H1 (cell line): Measurements from ENCODE around the gene TRIM7. TPM values are rescaled to one million over a fixed set of nuclear protein-coding genes. Genes with fewer than 3 reads are reported as not detected.

ENCODE experiments used
- CTCF ChIA-PET: fragments of 300-600 bp; sonication (Branson Sonifier 250); formaldehyde crosslinking; loops from one replicate; lab custom pipeline; 2021; ENCODE audit not compliant: partially characterized antibody; lab: Charles Lee
- POLR2A ChIA-PET: fragments of 300-600 bp; sonication (Branson Sonifier 250); formaldehyde crosslinking; loops from one replicate; lab custom pipeline; 2021; ENCODE audit warnings: inconsistent platforms; ENCODE audit not compliant: partially characterized antibody; lab: Charles Lee
- DNase-seq, 2 experiments: peaks; one replicate each; pipeline versions ENCODE4 v3.0.0 to v3.0.0-alpha.2; 2010 to 2022; ENCODE audit warnings: low spot score in 2 of 2, low read depth in 1 of 2, mixed read lengths in 1 of 2
- FAIRE-seq: peaks from 2 replicates; lab custom pipeline; 2011; peaks lifted over from hg19 to GRCh38; lab: Jason Lieb, UNC
- H2AFZ ChIP-seq: 2 replicates; pipeline ENCODE4 v1.8.1; 2012; ENCODE audit warnings: low read length, inconsistent platforms
- H2AK5ac ChIP-seq: 2 replicates; pipeline ENCODE4 v1.6.1; 2013; ENCODE audit warnings: low read depth, low read length
- H2BK120ac ChIP-seq: replicated peaks from 2 replicates; pipeline ENCODE3; 2013; ENCODE audit warnings: low read depth, low read length, inconsistent platforms
- H2BK12ac ChIP-seq: 2 replicates; pipeline ENCODE4 v1.6.1; 2013; ENCODE audit warnings: low read depth, low read length
- H2BK15ac ChIP-seq: 2 replicates; pipeline ENCODE4 v1.6.1; 2013; ENCODE audit warnings: low read length
- H2BK20ac ChIP-seq: 2 replicates; pipeline ENCODE4 v1.6.1; 2013; ENCODE audit warnings: low read length
- H2BK5ac ChIP-seq: 2 replicates; pipeline ENCODE4 v1.6.1; 2013; ENCODE audit warnings: low read depth, low read length
- H3K14ac ChIP-seq: 2 replicates; pipeline ENCODE4 v1.6.1; 2013; ENCODE audit warnings: inconsistent platforms; ENCODE audit not compliant: insufficient read length
- H3K18ac ChIP-seq: 2 replicates; pipeline ENCODE4 v1.6.1; 2013; ENCODE audit warnings: low read length; ENCODE audit errors: extremely low read depth
- H3K23ac ChIP-seq: 2 replicates; pipeline ENCODE4 v1.6.1; 2013; ENCODE audit warnings: inconsistent platforms; ENCODE audit not compliant: insufficient read length
- H3K23me2 ChIP-seq: 2 replicates; pipeline ENCODE4 v1.6.1; 2013; ENCODE audit warnings: low read depth, low read length
- H3K27ac ChIP-seq: 2 replicates; pipeline ENCODE4 v1.6.1; 2011; ENCODE audit warnings: low read depth, low read length, inconsistent platforms
- H3K27me3 ChIP-seq, 4 experiments: replicated peaks in 1 of 4; 1 replicate in 1 of 4; 2 replicates in 3 of 4; pipeline versions ENCODE4 v1.6.1 to v1.8.1; 2011 to 2013; ENCODE audit warnings: low read length in 3 of 4, mild to moderate bottlenecking in 3 of 4, inconsistent platforms in 2 of 4, mixed read lengths in 2 of 4, moderate library complexity in 1 of 4; ENCODE audit not compliant: control insufficient read depth in 3 of 4, insufficient read depth in 3 of 4; ENCODE audit errors: extremely low read depth in 1 of 4
- H3K36me3 ChIP-seq, 4 experiments: 2 replicates each; pipeline versions ENCODE4 v1.6.1 to v1.8.1; 2011 to 2013; ENCODE audit warnings: mild to moderate bottlenecking in 4 of 4, low read length in 3 of 4, moderate library complexity in 2 of 4, control low read depth in 1 of 4, inconsistent platforms in 1 of 4; ENCODE audit not compliant: insufficient read depth in 4 of 4, control insufficient read depth in 2 of 4
- H3K4ac ChIP-seq: replicated peaks from 2 replicates; pipeline ENCODE3; 2013; ENCODE audit warnings: low read length, low read depth, mixed read lengths, inconsistent platforms; ENCODE audit not compliant: insufficient read length
- H3K4me1 ChIP-seq, 4 experiments: replicated peaks in 1 of 4; 1 replicate in 1 of 4; 2 replicates in 3 of 4; pipeline versions ENCODE4 v1.6.1 to v1.8.1; 2011 to 2013; ENCODE audit warnings: low read length in 3 of 4, inconsistent platforms in 2 of 4, mixed read lengths in 1 of 4; ENCODE audit not compliant: insufficient read depth in 4 of 4, control insufficient read depth in 3 of 4
- H3K4me2 ChIP-seq, 2 experiments: 2 replicates each; pipeline versions ENCODE4 v1.6.1 to v1.8.1; 2011 to 2013; ENCODE audit warnings: low read depth in 2 of 2, low read length in 2 of 2, control low read depth in 1 of 2, inconsistent platforms in 1 of 2, mild to moderate bottlenecking in 1 of 2; ENCODE audit not compliant: insufficient read depth in 1 of 2
- H3K4me3 ChIP-seq, 4 experiments: fragments of 200-600, 300-600 bp in 1 of 4; sonication (generic), shearing (Covaris generic), sonication (Bioruptor Twin) in 1 of 4; 2 replicates each; pipeline versions ENCODE4 v1.5.1 to v1.8.1; 2011 to 2016; ENCODE audit warnings: low read length in 4 of 4, low read depth in 3 of 4, control low read depth in 2 of 4, inconsistent platforms in 2 of 4, mild to moderate bottlenecking in 2 of 4, mixed read lengths in 1 of 4, moderate library complexity in 1 of 4; ENCODE audit not compliant: insufficient read depth in 2 of 4; ENCODE audit errors: extremely low read depth in 1 of 4
- H3K56ac ChIP-seq: replicated peaks from 2 replicates; pipeline ENCODE3; 2013; ENCODE audit warnings: low read depth, mild to moderate bottlenecking, mixed read lengths, low read length, inconsistent platforms; ENCODE audit not compliant: insufficient read length
- H3K79me1 ChIP-seq: 2 replicates; pipeline ENCODE4 v1.6.1; 2013; ENCODE audit warnings: low read depth, low read length, control low read depth
- H3K79me2 ChIP-seq, 2 experiments: 2 replicates each; pipeline versions ENCODE4 v1.6.1 to v1.8.1; 2012 to 2013; ENCODE audit warnings: low read length in 2 of 2, mild to moderate bottlenecking in 2 of 2, inconsistent platforms in 1 of 2; ENCODE audit not compliant: insufficient read depth in 2 of 2, control insufficient read depth in 1 of 2
- H3K9ac ChIP-seq, 4 experiments: replicated peaks in 1 of 4; 1 replicate in 1 of 4; 2 replicates in 3 of 4; pipeline versions ENCODE4 v1.6.1 to v1.8.1; 2011 to 2013; ENCODE audit warnings: low read depth in 3 of 4, low read length in 3 of 4, control low read depth in 2 of 4, mild to moderate bottlenecking in 2 of 4, moderate library complexity in 2 of 4, inconsistent platforms in 1 of 4; ENCODE audit errors: extremely low read depth in 1 of 4
- H3K9me3 ChIP-seq, 2 experiments: 2 replicates each; pipeline versions ENCODE4 v1.6.1 to v1.8.1; 2012 to 2013; ENCODE audit warnings: mild to moderate bottlenecking in 2 of 2, moderate library complexity in 2 of 2, control low read depth in 1 of 2, inconsistent platforms in 1 of 2, low read depth in 1 of 2, low read length in 1 of 2, mixed read lengths in 1 of 2; ENCODE audit not compliant: insufficient read depth in 2 of 2
- H4K20me1 ChIP-seq, 2 experiments: replicated peaks in 1 of 2; 2 replicates each; pipeline versions ENCODE3 to v1.8.1; 2011 to 2013; ENCODE audit warnings: inconsistent platforms in 2 of 2, low read length in 2 of 2, mild to moderate bottlenecking in 1 of 2; ENCODE audit not compliant: insufficient read depth in 2 of 2, control insufficient read depth in 1 of 2
- H4K5ac ChIP-seq: 2 replicates; pipeline ENCODE4 v1.6.1; 2013; ENCODE audit warnings: low read length, low read depth, mixed read lengths, inconsistent platforms; ENCODE audit not compliant: insufficient read length
- H4K8ac ChIP-seq: 2 replicates; pipeline ENCODE4 v1.8.0; 2013; ENCODE audit warnings: mild to moderate bottlenecking, moderate library complexity, low read length, inconsistent platforms; ENCODE audit not compliant: insufficient read depth; ENCODE audit errors: extremely low read depth
- H4K91ac ChIP-seq: replicated peaks from 2 replicates; pipeline ENCODE3; 2013; ENCODE audit warnings: low read length, mixed read lengths, inconsistent platforms; ENCODE audit not compliant: insufficient read length
- BCL11A ChIP-seq, 2 experiments: IDR thresholded peaks; one replicate each; pipeline ENCODE4 v1.6.1; 2011; ENCODE audit warnings: low read depth in 2 of 2, low read length in 2 of 2, mild to moderate bottlenecking in 2 of 2
- CHD1 ChIP-seq: IDR thresholded peaks from 2 replicates; pipeline ENCODE4 v1.6.1; 2012; ENCODE audit warnings: low read depth, low read length, improper control_type of control experiment
- CREB1 ChIP-seq: IDR thresholded peaks from 2 replicates; pipeline ENCODE4 v1.6.1; 2012; ENCODE audit warnings: inconsistent platforms
- EZH2 ChIP-seq: fragments of 200-600 bp; sonication (generic); IDR thresholded peaks from 2 replicates; pipeline ENCODE4 v1.7.1; 2012; ENCODE audit warnings: low read depth, mild to moderate bottlenecking, moderate library complexity, low read length, inconsistent platforms; ENCODE audit not compliant: severe bottlenecking
- HDAC2 ChIP-seq, 2 experiments: fragments of 300-600 bp in 1 of 2; sonication (generic) in 1 of 2; IDR thresholded peaks; 2 replicates each; pipeline ENCODE4 v1.6.1; 2011 to 2012; ENCODE audit warnings: low read depth in 2 of 2, low read length in 2 of 2, mild to moderate bottlenecking in 2 of 2, moderate library complexity in 2 of 2, borderline replicate concordance in 1 of 2, inconsistent platforms in 1 of 2
- RBBP5 ChIP-seq: IDR thresholded peaks from 2 replicates; pipeline ENCODE4 v1.7.1; 2012; ENCODE audit warnings: low read depth, mild to moderate bottlenecking, inconsistent platforms, low read length, moderate library complexity, borderline replicate concordance
- SRF ChIP-seq: IDR thresholded peaks from 2 replicates; pipeline ENCODE4 v1.6.1; 2011; ENCODE audit warnings: mild to moderate bottlenecking, low read depth, low read length, moderate library complexity
- SUZ12 ChIP-seq: fragments of 200-600 bp; sonication (generic); IDR thresholded peaks from 2 replicates; pipeline ENCODE4 v1.6.1; 2012; ENCODE audit warnings: mild to moderate bottlenecking, inconsistent platforms, low read length, moderate library complexity, mixed read lengths
- TBP ChIP-seq: IDR thresholded peaks from 2 replicates; pipeline ENCODE4 v1.6.1; 2011; ENCODE audit warnings: low read depth, low read length, improper control_type of control experiment
- WGBS, 2 experiments: shearing (Covaris generic) in 1 of 2; methylation state at CpG; one replicate each; pipeline versions ENCODE4 v1.1.6 to v1.1.7; 2013 to 2015; ENCODE audit warnings: low lambda C conversion rate in 2 of 2, mixed read lengths in 2 of 2, inconsistent platforms in 1 of 2, low coverage in 1 of 2, missing lambda C conversion rate in 1 of 2; ENCODE audit not compliant: insufficient replicate concordance in 2 of 2, insufficient coverage in 1 of 2, insufficient read length in 1 of 2; ENCODE audit errors: extremely low coverage in 1 of 2, missing lambda C conversion rate in 1 of 2; 5-methylcytosine and 5-hydroxymethylcytosine counted together
- polyA plus RNA-seq, 7 experiments: library from polyadenylated mRNA; depleted of rRNA in 3 of 7; stranded (reverse) in 5 of 7; unstranded in 2 of 7; fragments of >200 nt in 5 of 7; fragments of 200-250 nt in 2 of 7; gene quantifications; 1 replicate in 5 of 7; 2 replicates in 1 of 7; 4 replicates in 1 of 7; pipeline versions ENCODE4 v1.2.1 to v1.2.3, GENCODE V29; 2011 to 2013; ENCODE audit warnings: missing spikeins in 2 of 7, mixed read lengths in 2 of 7
- total RNA-seq: library from RNA; stranded (reverse); fragmentation: NEBNext Ultra II Directional; extraction: Animal tissue kit (Norgen Biotek cat#: 25700); gene quantifications from 2 replicates; pipeline ENCODE4 v1.2.1, GENCODE V29; 2021
- TF ChIP-seq, protein P1 (sequence below): IDR thresholded peaks from 2 replicates; pipeline ENCODE4 v1.6.1; 2012; ENCODE audit warnings: inconsistent platforms

TRIM7 gene
- total and polyA plus RNA-seq, 2 of the 8 experiments (the other 6 are each of a cell fraction or from before 2014, with no cell fraction given) = 0.36 to 0.47 TPM

DNA sequence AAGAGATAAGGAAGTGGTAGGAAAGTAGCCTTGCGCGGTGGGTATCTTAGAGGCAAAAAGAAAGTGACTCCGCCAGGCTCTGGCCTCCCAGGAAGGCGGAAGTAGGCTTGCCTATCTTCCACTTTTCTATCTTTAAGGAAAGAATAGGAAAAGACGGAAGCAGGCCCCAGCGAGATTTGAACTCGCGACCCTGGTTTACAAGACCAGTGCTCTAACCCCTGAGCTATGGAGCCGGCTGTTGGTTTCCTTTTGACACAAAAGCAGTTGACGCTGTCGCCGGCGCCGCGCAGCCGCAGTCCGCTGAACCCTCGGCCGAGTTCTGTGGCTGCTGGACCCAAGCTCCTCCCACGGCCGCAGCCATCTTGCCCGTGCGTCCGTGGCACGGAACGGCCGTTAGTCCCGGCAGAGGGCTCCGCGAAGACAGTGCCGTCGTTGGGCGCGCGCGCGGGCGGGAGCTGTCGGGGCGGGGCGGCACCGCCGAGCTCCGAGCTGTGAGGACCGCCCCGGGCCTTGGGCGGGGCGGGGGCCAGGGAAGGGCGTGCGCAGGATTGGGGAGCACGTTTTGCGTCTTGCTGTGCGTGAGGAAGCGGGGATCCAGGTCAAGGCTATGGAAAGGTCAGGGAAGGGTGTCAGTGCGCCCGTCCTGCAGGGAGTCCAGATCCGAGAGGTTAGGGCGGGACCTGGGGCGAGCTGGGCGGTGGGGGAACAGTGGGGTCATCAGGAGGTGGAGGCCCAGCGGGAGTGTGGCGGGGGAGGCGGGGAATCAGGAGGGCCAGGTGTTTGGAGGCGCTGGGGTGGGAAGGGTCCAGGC is 13.3 kb downstream of the TRIM7 start:
- H4K20me1 ChIP-seq = peaks cover 4% of the 10 kb centered on the region in 2 experiments
- no peaks in the 10 kb centered on the region for H3K79me2 ChIP-seq
- no peak overlapping the region for H2AK5ac ChIP-seq
- H3K9ac ChIP-seq = peak overlapping the region in 2 of 4 experiments; percentile 48 to 54; a peak in 4 of 7 replicates
- H3K18ac ChIP-seq = peak overlapping the region; percentile 87
- H2BK15ac ChIP-seq = no peak overlapping the region
- H2BK5ac ChIP-seq = peak overlapping the region; percentile 75; the same call in 1 of the 2 replicates
- no peak overlapping the region for H4K91ac ChIP-seq
- H2BK20ac ChIP-seq = no peak overlapping the region
- no peaks in the 10 kb centered on the region for H3K36me3 ChIP-seq
- peak overlapping the region; percentile 60 for H3K56ac ChIP-seq
- H3K23me2 ChIP-seq = peaks cover 36% of the 10 kb centered on the region
- peak overlapping the region; percentile 35; the same call in 1 of the 2 replicates for H2AFZ ChIP-seq
- no peak overlapping the region for H3K27ac ChIP-seq
- H4K5ac ChIP-seq = peak overlapping the region; percentile 51
- peak overlapping the region; percentile 94 to 96 for H3K4me2 ChIP-seq
- no peak overlapping the region for H3K4ac ChIP-seq
- peak overlapping the region; percentile 62 to 90 (median 78) for H3K4me3 ChIP-seq
- H3K9me3 ChIP-seq = no peaks in the 10 kb centered on the region
- H3K4me1 ChIP-seq = peaks cover 0 to 11% (median 5%) of the 10 kb centered on the region in 4 experiments; a peak in 5 of 7 replicates
- no peak overlapping the region for H2BK120ac ChIP-seq
- H3K27me3 ChIP-seq = peaks cover 15 to 34% (median 23%) of the 10 kb centered on the region in 4 experiments; a peak in 6 of 7 replicates
- FAIRE-seq = no peak
- ChIA-PET POLR2A (interaction anchor here (0.9 to 11.9 kb wide), 12 partner anchors 13 to 390 kb away, joined by 3 to 90 read pairs (median 4); partner anchors contain the start of genes RACK1, TRIM41 and TRIM7), CTCF (interaction anchor here (0.5 to 12.3 kb wide), 6 partner anchors 8 to 629 kb away, joined by 3 to 197 read pairs (median 3); partner anchors contain the start of gene TRIM7)
- H3K14ac ChIP-seq = no peak overlapping the region
- no peak overlapping the region for H2BK12ac ChIP-seq
- 1% methylated on average over 45 of the region's 64 CpGs; no CpG with 5 or more reads in 1 of the 2 experiments for WGBS, 2 experiments
- no peaks in the 10 kb centered on the region for H3K79me1 ChIP-seq
- DNase-seq = peak; percentile 87 to 100
- no peak overlapping the region for H3K23ac ChIP-seq
- H4K8ac ChIP-seq = no peak overlapping the region
- TF ChIP-seq SUZ12 (no peak), CHD1 (no peak), TBP (peak; percentile 100), RBBP5 (peak; percentile 98), BCL11A (IDR thresholded peaks at IDR 0.05; ENCODE audit: low read depth in 2 of 2, low read length in 2 of 2) (no peak), CREB1 (peak; percentile 44; the same call in 1 of the 2 replicates), EZH2 (no peak), HDAC2 (IDR thresholded peaks at IDR 0.05; ENCODE audit: borderline replicate concordance in 1 of 2, low read depth in 2 of 2, low read length in 2 of 2) (peak in 1 of 2 experiments; percentile 68; a peak in 2 of 4 replicates), SRF (no peak)
- TF ChIP-seq, protein P1, sequence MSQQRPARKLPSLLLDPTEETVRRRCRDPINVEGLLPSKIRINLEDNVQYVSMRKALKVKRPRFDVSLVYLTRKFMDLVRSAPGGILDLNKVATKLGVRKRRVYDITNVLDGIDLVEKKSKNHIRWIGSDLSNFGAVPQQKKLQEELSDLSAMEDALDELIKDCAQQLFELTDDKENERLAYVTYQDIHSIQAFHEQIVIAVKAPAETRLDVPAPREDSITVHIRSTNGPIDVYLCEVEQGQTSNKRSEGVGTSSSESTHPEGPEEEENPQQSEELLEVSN = peak; percentile 17; the same call in 1 of the 2 replicates
